Peyer's patch (tissue), 4 donors: ENCODE results near the gene TLCD3B. TPM values are rescaled to one million over a fixed set of nuclear protein-coding genes. Genes with fewer than 3 reads are reported as not detected.

ENCODE experiments used
- DNase-seq, 3 donors: peaks; one replicate each; pipeline ENCODE4 v3.0.0-alpha.2; 2017 to 2019
- H3K27ac ChIP-seq, 4 donors: fragments of 200-600 bp; sonication (generic); one replicate each; pipeline ENCODE4 v1.5.1; 2016 to 2019
- H3K27me3 ChIP-seq, 2 donors: fragments of 200-600 bp; sonication (generic); one replicate each; pipeline ENCODE4 v1.5.1; 2019
- H3K36me3 ChIP-seq, 3 donors: fragments of 200-600 bp; sonication (generic); one replicate each; pipeline ENCODE4 v1.5.1; 2016 to 2019
- H3K4me1 ChIP-seq, 4 donors: fragments of 200-600 bp; sonication (generic); one replicate each; pipeline ENCODE4 v1.5.1; 2016 to 2019
- H3K4me3 ChIP-seq, 4 donors: fragments of 200-600 bp; sonication (generic); 1 replicate in 3 of 4; 2 replicates in 1 of 4; pipeline ENCODE4 v1.5.1; 2016 to 2019; ENCODE audit warnings: mild to moderate bottlenecking in 1 of 4
- H3K9me3 ChIP-seq, 4 donors: fragments of 200-600 bp; sonication (generic); one replicate each; pipeline ENCODE4 v1.5.1; 2016 to 2019; ENCODE audit warnings: mild to moderate bottlenecking in 1 of 4
- CTCF ChIP-seq, 6 experiments: fragments of 450-650 bp in 4 of 6; fragments of 200-600 bp in 2 of 6; sonication (generic) in 1 of 6; IDR thresholded peaks; one replicate each; pipeline ENCODE4 v1.5.1; 2017 to 2019; ENCODE audit warnings: antibody characterized with exemption in 6 of 6, mild to moderate bottlenecking in 3 of 6, moderate library complexity in 1 of 6
- POLR2A ChIP-seq, 2 donors: fragments of 450-650 bp; IDR thresholded peaks; one replicate each; pipeline ENCODE4 v1.5.1; 2017; ENCODE audit warnings: antibody characterized with exemption in 2 of 2, mild to moderate bottlenecking in 2 of 2, moderate library complexity in 2 of 2
- total RNA-seq, 4 donors: library from RNA; depleted of rRNA; stranded (reverse); fragments of >200 nt; gene quantifications; one replicate each; pipeline ENCODE4 v1.1.0, GENCODE V29; 2016

Gene TLCD3B
- total RNA-seq, 4 donors from 2014 or later = not detected

- H3K4me3 ChIP-seq = no peak overlapping the region
- peak overlapping the region in 3 of 4 donors; percentile 8 to 36 (median 32) for H3K27ac ChIP-seq
- no peaks in the 10 kb centered on the region for H3K9me3 ChIP-seq
- no peaks in the 10 kb centered on the region for H3K27me3 ChIP-seq
- no peak for TF ChIP-seq CTCF (IDR thresholded peaks at IDR 0.05)
- TF ChIP-seq POLR2A (IDR thresholded peaks at IDR 0.05) = no peak
- H3K4me1 ChIP-seq = peaks cover 0 to 41% (median 12%) of the 10 kb centered on the region in 4 donors
- no peak for DNase-seq
- peaks cover 0 to 63% (median 0%) of the 10 kb centered on the region in 3 donors for H3K36me3 ChIP-seq
These were observed 37.3 kb upstream of the TLCD3B start for GRCh38 chr16:30068333-30068732.

GRCh38 chr16:30067584-30067916 is 36.5 kb upstream of the TLCD3B start:
- no peak for DNase-seq
- TF ChIP-seq POLR2A (IDR thresholded peaks at IDR 0.05) = no peak
- H3K27ac ChIP-seq = peak overlapping the region in 2 of 4 donors; percentile 97 to 99
- no peaks in the 10 kb centered on the region for H3K27me3 ChIP-seq
- H3K4me1 ChIP-seq = peaks cover 0 to 44% (median 12%) of the 10 kb centered on the region in 4 donors
- peak overlapping the region; percentile 87 to 99 (median 95) for H3K4me3 ChIP-seq
- no peaks in the 10 kb centered on the region for H3K9me3 ChIP-seq
- peaks cover 0 to 57% (median 0%) of the 10 kb centered on the region in 3 donors for H3K36me3 ChIP-seq

- Histone ChIP-seq H3K27me3 (no peaks in the 10 kb centered on the region), H3K4me3 (peak overlapping the region; percentile 87 to 99 (median 95)), H3K9me3 (no peaks in the 10 kb centered on the region), H3K4me1 (peaks cover 0 to 44% (median 12%) of the 10 kb centered on the region in 4 donors), H3K36me3 (peaks cover 0 to 51% (median 0%) of the 10 kb centered on the region in 3 donors), H3K27ac (peak overlapping the region; percentile 97 to 99 (median 98))
- TF ChIP-seq CTCF (IDR thresholded peaks at IDR 0.05) (no peak), POLR2A (IDR thresholded peaks at IDR 0.05) (no peak)
- DNase-seq = peak in 2 of 3 donors; percentile 58 to 62
These were observed 35.9 kb upstream of the TLCD3B start for GRCh38 chr16:30066761-30067583.

- Histone ChIP-seq H3K27ac (peak overlapping the region; percentile 97 to 99 (median 98)), H3K4me3 (peak overlapping the region; percentile 87 to 99 (median 95)), H3K4me1 (peaks cover 0 to 44% (median 12%) of the 10 kb centered on the region in 4 donors), H3K9me3 (no peaks in the 10 kb centered on the region), H3K36me3 (peaks cover 0 to 43% (median 0%) of the 10 kb centered on the region in 3 donors), H3K27me3 (no peaks in the 10 kb centered on the region)
- TF ChIP-seq CTCF (IDR thresholded peaks at IDR 0.05) (no peak), POLR2A (IDR thresholded peaks at IDR 0.05) (no peak)
- peak in 2 of 3 donors; percentile 53 to 67 for DNase-seq
These were observed 35.1 kb upstream of the TLCD3B start for GRCh38 chr16:30065943-30066760.

- DNase-seq = peak; percentile 96 to 99 (median 98)
- no peaks in the 10 kb centered on the region for H3K27me3 ChIP-seq
- peak within 1 kb of the TSS; percentile 87 to 99 (median 95) for H3K4me3 ChIP-seq
- peak within 1 kb of the TSS; percentile 97 to 99 (median 98) for H3K27ac ChIP-seq
- TF ChIP-seq CTCF (IDR thresholded peaks at IDR 0.05) = peak in 2 of 6 experiments; percentile 22 to 23
- TF ChIP-seq POLR2A (IDR thresholded peaks at IDR 0.05) = peak; percentile 97 to 98
- peaks cover 0 to 34% (median 0%) of the 10 kb centered on the region in 3 donors for H3K36me3 ChIP-seq
- no peaks in the 10 kb centered on the region for H3K9me3 ChIP-seq
- H3K4me1 ChIP-seq = peaks cover 0 to 44% (median 12%) of the 10 kb centered on the region in 4 donors
These were observed 34.3 kb upstream of the TLCD3B start, which contains the start of gene ALDOA for GRCh38 chr16:30065102-30065942. ALDOA (plus strand) TSS chr16:30065760; CDS start chr16:30066898, 1,138 bp downstream.
